ENCODE data around the gene ZNF771. TPM values are rescaled to one million over a fixed set of nuclear protein-coding genes. Genes with fewer than 3 reads are reported as not detected.

Gene ZNF771
- total RNA-seq, 8 experiments from 2014 or later, result 1.6 to 6.9 (median 3.7) TPM

- in situ Hi-C loops (cut with MboI; ENCODE audit: low pct_unique_long_range_greater_than_20kb in 2 of 9, low sequenced_read_pairs in 9 of 9, unreplicated experiment in 9 of 9), result no loop called here
- peak overlapping the region; percentile 49 to 95 (median 82) for H3K4me3 ChIP-seq
- H3K27ac ChIP-seq, result peak overlapping the region; percentile 83 to 91
- ATAC-seq (replicated peaks in 6 of 8), result no peak
- H3K4me1 ChIP-seq (replicated peaks in 1 of 2), result peaks cover 14 to 19% of the 10 kb centered on the region in 2 donors
- WGBS, 10 experiments, result 0 to 40% (median 0%) methylated on average over 1 to 13 of the region's 45 CpGs; no CpG with 5 or more reads in 5 of the 10 experiments
Measured at GRCh38 chr16:30369091-30369937, 38.1 kb upstream of the ZNF771 start.

DNA sequence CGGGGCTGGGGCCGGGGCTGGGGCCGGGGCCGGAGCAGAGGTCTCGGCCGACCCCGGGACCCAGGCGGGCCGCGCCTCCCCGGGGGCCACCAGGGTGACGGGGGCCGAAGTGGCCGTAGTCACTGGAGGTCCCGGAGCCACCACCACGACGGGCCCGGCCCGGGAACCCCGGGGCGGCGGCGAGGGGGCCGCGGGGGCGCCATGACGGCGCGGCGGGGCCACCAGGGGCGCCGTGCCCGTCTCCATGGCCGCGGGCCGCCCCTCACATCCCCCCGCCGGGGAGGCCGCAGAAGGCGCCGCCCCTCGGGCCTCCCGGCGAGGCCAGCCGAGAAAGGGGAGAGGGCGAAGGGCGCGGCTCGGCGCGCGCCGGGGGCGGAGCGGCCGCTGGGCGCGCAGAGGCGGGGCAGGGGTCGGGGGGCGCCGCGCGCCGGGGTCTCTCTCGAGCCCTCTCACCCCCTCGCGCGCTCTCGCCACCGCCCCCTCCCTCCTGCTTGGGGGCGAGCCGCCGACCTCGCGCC, 37.4 kb upstream of the ZNF771 start:
- peak in 3 of 8 experiments; percentile 4 to 21 (median 5) for ATAC-seq (replicated peaks in 6 of 8)
- in situ Hi-C loops (cut with MboI; ENCODE audit: low pct_unique_long_range_greater_than_20kb in 2 of 9, low sequenced_read_pairs in 9 of 9, unreplicated experiment in 9 of 9), result no loop called here
- peak overlapping the region; percentile 83 to 91 for H3K27ac ChIP-seq

DNA sequence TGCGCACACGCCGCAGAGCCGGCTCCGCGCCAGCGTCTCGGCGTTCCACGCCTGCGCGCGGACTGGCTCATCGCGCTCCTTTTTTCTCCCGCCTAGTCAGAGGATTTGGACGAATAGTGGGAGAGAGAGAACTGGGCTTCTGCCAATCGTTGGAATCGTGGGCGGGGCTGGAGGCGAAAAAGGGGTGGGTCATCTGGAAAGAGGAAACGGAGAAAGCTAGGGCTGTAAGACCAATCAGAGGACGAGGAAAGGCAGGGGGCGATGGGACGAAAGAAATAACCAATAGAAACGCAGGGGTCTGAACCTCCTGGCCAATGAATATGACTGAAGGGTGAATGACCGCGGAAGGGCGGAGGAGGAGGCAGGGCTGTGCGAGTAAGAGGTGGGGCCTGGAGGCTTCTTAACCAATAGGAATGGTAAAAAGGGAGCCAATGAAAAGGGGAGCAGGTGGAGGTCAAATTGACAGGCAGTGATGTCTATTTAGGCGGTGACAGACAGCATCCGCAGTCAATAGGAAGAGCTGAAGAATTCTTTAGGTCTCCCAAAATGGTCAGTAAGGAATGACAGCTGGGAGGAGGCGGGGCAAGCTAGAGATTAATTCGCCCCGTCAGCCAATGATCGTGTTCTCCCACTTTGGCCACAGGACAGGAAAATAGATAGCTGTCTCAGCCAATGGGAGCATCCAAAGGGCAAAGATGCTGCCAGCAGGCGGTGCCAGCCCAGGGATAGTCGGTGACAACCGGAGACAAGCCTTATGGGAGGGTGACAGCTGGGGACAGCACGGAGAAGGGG, 36.8 kb upstream of the ZNF771 start, which contains the start of gene TBC1D10B:
TBC1D10B (minus strand) TSS at position 39 of the 792 bp plus-strand sequence. CDS start 311 bp downstream, outside the sequence.
- Histone ChIP-seq H3K4me3 (peak within 1 kb of the TSS; percentile 49 to 95 (median 82)), H3K4me1 (replicated peaks in 1 of 2) (peaks cover 14 to 19% of the 10 kb centered on the region in 2 donors), H3K27ac (peak within 1 kb of the TSS; percentile 91 to 93)
- peak; percentile 83 to 88 (median 84) for ATAC-seq (replicated peaks in 6 of 8)
- in situ Hi-C loops (cut with MboI; ENCODE audit: low pct_unique_long_range_greater_than_20kb in 2 of 9, low sequenced_read_pairs in 9 of 9, unreplicated experiment in 9 of 9), result no loop called here
- WGBS, 10 experiments, result 0 to 1% (median 0%) methylated on average over 2 to 15 of the region's 40 CpGs; no CpG with 5 or more reads in 2 of the 10 experiments

More for the DNA sequence above, 37.4 kb upstream of the ZNF771 start:
- Histone ChIP-seq H3K4me1 (replicated peaks in 1 of 2) (peaks cover 14 to 19% of the 10 kb centered on the region in 2 donors), H3K4me3 (peak overlapping the region; percentile 49 to 95 (median 82))
- WGBS, 10 experiments, result no CpG with 5 or more reads among the region's 76 CpGs

DNA sequence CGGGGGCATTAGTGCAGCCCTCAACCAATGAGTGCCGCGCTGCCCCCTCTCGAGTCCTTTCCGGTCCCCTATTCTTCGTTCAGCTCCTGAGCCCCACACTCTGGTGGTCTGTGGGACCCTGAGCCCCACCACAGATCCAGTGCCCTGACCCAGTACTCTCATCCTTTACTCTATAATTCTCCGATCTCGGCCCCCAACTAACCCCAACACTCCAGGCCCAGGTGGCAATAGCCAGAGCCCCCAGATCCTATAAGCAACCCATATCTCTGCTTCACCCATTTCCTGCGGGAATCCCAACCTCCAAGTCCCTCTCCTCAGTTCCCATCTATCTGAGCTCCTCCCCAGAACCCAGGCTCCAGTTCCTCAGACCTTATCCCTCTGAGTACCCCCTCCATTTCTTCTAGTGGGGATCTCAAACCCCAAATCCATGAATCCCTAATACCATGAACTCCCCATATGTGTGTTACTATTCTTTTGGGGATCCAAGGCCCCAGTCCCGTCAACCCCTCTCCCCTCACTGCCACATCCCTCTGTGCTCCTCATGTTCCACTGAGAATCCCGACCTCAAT, 36.1 kb upstream of the ZNF771 start:
- Histone ChIP-seq H3K4me3 (peak overlapping the region; percentile 29 to 36 (median 35)), H3K27ac (peak overlapping the region; percentile 90 to 93), H3K4me1 (replicated peaks in 1 of 2) (peaks cover 14 to 19% of the 10 kb centered on the region in 2 donors)
- ATAC-seq (replicated peaks in 6 of 8), result no peak
- in situ Hi-C loops (cut with MboI; ENCODE audit: low pct_unique_long_range_greater_than_20kb in 2 of 9, low sequenced_read_pairs in 9 of 9, unreplicated experiment in 9 of 9), result no loop called here
- 0 to 100% (median 46%) methylated on average over 1 to 7 of the region's 11 CpGs; no CpG with 5 or more reads in 4 of the 10 experiments for WGBS, 10 experiments

GRCh38 chr16:30372038-30372712, 35.2 kb upstream of the ZNF771 start:
- no peak overlapping the region for H3K4me3 ChIP-seq
- peaks cover 17 to 20% of the 10 kb centered on the region in 2 donors for H3K4me1 ChIP-seq (replicated peaks in 1 of 2)
- no peak for ATAC-seq (replicated peaks in 6 of 8)
- H3K27ac ChIP-seq, result peak overlapping the region in 1 of 2 donors; percentile 90
- in situ Hi-C loops (cut with MboI; ENCODE audit: low pct_unique_long_range_greater_than_20kb in 2 of 9, low sequenced_read_pairs in 9 of 9, unreplicated experiment in 9 of 9), result no loop called here
- WGBS, 10 experiments, result 0 to 100% (median 69%) methylated on average over 1 to 4 of the region's 6 CpGs; no CpG with 5 or more reads in 4 of the 10 experiments

DNA sequence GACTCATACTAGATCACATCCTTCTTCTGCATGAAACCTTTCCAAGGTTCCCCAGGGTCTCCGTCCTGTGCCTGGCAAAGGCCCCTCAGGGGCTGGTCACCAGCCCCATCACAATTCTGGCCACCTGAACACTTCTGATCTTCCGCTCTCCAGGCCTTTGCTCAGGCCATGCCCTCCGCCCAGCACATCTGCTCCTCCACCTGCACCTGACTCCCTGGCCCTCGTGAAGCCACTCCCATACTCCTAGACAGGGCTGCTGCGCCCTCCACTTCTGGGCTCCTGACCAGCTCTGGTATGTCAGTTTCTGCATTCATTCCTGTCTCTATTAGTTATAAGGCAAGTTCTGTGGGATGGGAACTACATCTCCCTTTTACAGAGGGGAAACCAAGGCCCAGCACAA, 34.7 kb upstream of the ZNF771 start:
- ATAC-seq (replicated peaks in 6 of 8), result no peak
- in situ Hi-C loops (cut with MboI; ENCODE audit: low pct_unique_long_range_greater_than_20kb in 2 of 9, low sequenced_read_pairs in 9 of 9, unreplicated experiment in 9 of 9), result no loop called here
- no peak overlapping the region for H3K4me3 ChIP-seq
- no peak overlapping the region for H3K27ac ChIP-seq
- WGBS, 10 experiments, result 30 to 90% (median 83%) methylated on average over 2 to 4 of the region's 5 CpGs; no CpG with 5 or more reads in 5 of the 10 experiments
- peaks cover 18 to 22% of the 10 kb centered on the region in 2 donors for H3K4me1 ChIP-seq (replicated peaks in 1 of 2)

DNA sequence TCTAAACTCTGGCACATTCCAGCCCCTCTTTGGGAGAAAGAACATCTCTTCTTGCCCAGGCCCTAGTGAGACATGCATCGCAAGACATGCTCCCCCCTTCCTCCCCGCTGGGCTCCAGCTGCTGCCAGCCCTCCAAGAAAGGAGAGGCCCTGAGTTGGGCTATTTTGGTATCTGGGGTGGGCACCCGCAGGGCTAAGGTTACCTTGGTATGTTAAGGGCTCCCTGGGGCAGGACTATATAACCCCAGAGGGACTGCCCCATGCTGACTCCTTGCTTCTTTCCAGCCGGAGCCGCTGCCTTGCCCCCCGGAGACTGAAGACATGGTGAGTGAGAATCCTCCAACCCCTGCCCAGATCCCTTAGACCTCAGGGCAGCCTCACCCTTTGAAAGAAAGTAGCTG, 32.9 kb upstream of the ZNF771 start, which contains the start of gene MYL11:
MYL11 (plus strand) TSS at position 265 of the 400 bp plus-strand sequence; CDS start at position 321, 56 bp downstream.
- no peak for ATAC-seq (replicated peaks in 6 of 8)
- WGBS, 10 experiments, result 70 to 96% (median 76%) methylated on average over 1 to 5 of the region's 6 CpGs; no CpG with 5 or more reads in 4 of the 10 experiments
- Histone ChIP-seq H3K4me1 (replicated peaks in 1 of 2) (peaks cover 16 to 19% of the 10 kb centered on the region in 2 donors), H3K27ac (no peak within 1 kb of the TSS), H3K4me3 (no peak within 1 kb of the TSS)
- in situ Hi-C loops (cut with MboI; ENCODE audit: low pct_unique_long_range_greater_than_20kb in 2 of 9, low sequenced_read_pairs in 9 of 9, unreplicated experiment in 9 of 9), result no loop called here

DNA sequence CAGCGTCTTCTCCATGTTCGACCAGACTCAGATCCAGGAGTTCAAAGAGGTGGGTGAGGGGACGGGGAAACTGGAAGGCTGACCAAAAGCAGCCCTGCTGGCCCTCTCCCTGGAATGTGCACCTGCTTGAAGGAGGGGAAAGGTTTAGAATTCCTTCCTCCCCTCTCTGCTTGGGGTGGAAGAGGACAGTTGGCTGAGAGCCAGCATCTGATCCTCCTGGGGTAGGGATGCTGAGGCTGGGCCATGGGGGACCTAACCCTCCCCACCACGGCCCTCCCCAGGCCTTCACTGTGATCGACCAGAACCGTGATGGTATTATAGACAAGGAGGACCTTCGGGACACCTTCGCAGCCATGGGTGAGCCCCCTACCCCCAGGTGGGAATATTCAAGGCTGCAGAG, 31.5 kb upstream of the ZNF771 start:
- WGBS, 10 experiments, result 60 to 88% methylated on average over 2 to 3 of the region's 8 CpGs; no CpG with 5 or more reads in 8 of the 10 experiments
- ATAC-seq (replicated peaks in 6 of 8), result no peak
- in situ Hi-C loops (cut with MboI; ENCODE audit: low pct_unique_long_range_greater_than_20kb in 2 of 9, low sequenced_read_pairs in 9 of 9, unreplicated experiment in 9 of 9), result no loop called here
- no peak overlapping the region for H3K27ac ChIP-seq
- peaks cover 16 to 19% of the 10 kb centered on the region in 2 donors for H3K4me1 ChIP-seq (replicated peaks in 1 of 2)
- no peak overlapping the region for H3K4me3 ChIP-seq

- in situ Hi-C loops (cut with MboI; ENCODE audit: low pct_unique_long_range_greater_than_20kb in 2 of 9, low sequenced_read_pairs in 9 of 9, unreplicated experiment in 9 of 9), result no loop called here
- 82 to 90% methylated on average over 2 of the region's 8 CpGs; no CpG with 5 or more reads in 8 of the 10 experiments for WGBS, 10 experiments
- Histone ChIP-seq H3K4me3 (no peak overlapping the region), H3K4me1 (replicated peaks in 1 of 2) (peaks cover 14 to 16% of the 10 kb centered on the region in 2 donors), H3K27ac (no peak overlapping the region)
- ATAC-seq (replicated peaks in 6 of 8), result no peak
Measured at GRCh38 chr16:30376461-30376902, 30.9 kb upstream of the ZNF771 start.

GRCh38 chr16:30377050-30377811, 30.2 kb upstream of the ZNF771 start:
- peak overlapping the region; percentile 97 to 100 for H3K27ac ChIP-seq
- WGBS, 10 experiments, result 40 to 100% (median 73%) methylated on average over 1 to 10 of the region's 29 CpGs; no CpG with 5 or more reads in 2 of the 10 experiments
- peak overlapping the region; percentile 50 to 80 (median 52) for H3K4me3 ChIP-seq
- in situ Hi-C loops (cut with MboI; ENCODE audit: low pct_unique_long_range_greater_than_20kb in 2 of 9, low sequenced_read_pairs in 9 of 9, unreplicated experiment in 9 of 9), result no loop called here
- H3K4me1 ChIP-seq (replicated peaks in 1 of 2), result peaks cover 8 to 12% of the 10 kb centered on the region in 2 donors
- no peak for ATAC-seq (replicated peaks in 6 of 8)

GRCh38 chr16:30377812-30378235, 29.6 kb upstream of the ZNF771 start:
- ATAC-seq (replicated peaks in 6 of 8), result peak; percentile 57 to 71 (median 63)

More at GRCh38 chr16:30377812-30378235, 29.6 kb upstream of the ZNF771 start:
- in situ Hi-C loops (cut with MboI; ENCODE audit: low pct_unique_long_range_greater_than_20kb in 2 of 9, low sequenced_read_pairs in 9 of 9, unreplicated experiment in 9 of 9), result no loop called here
- peak overlapping the region; percentile 50 to 80 (median 52) for H3K4me3 ChIP-seq
- peaks cover 8 to 12% of the 10 kb centered on the region in 2 donors for H3K4me1 ChIP-seq (replicated peaks in 1 of 2)
- WGBS, 10 experiments, result no CpG with 5 or more reads among the region's 39 CpGs
- peak overlapping the region; percentile 97 to 100 for H3K27ac ChIP-seq

Data from motor neuron (in vitro differentiated cells).